NCI-H1694 treated with DMSO at 0.1 percent for 48 hours (cell line): ENCODE results near the gene FXYD3.

Source experiments
- DNase-seq: peaks from one replicate; lab custom pipeline; 2025; lab: John Stamatoyannopoulos, UW

FXYD3 gene

GRCh38 chr19:35162471-35163326, 47.1 kb downstream of the FXYD3 start:
- no peak for DNase-seq

GRCh38 chr19:35164418-35164817, 48.8 kb downstream of the FXYD3 start:
- DNase-seq, result no peak

- DNase-seq, result no peak
Observed at GRCh38 chr19:35165200-35166058, 49.8 kb downstream of the FXYD3 start.

GRCh38 chr19:35166100-35167063, 50.8 kb downstream of the FXYD3 start:
- no peak for DNase-seq

- DNase-seq, result no peak
Observed at GRCh38 chr19:35167251-35168119, 51.9 kb downstream of the FXYD3 start.

GRCh38 chr19:35168196-35168595, 52.6 kb downstream of the FXYD3 start:
- DNase-seq, result no peak

GRCh38 chr19:35169221-35169995, 53.8 kb downstream of the FXYD3 start:
- no peak for DNase-seq

GRCh38 chr19:35170359-35171061, 54.9 kb downstream of the FXYD3 start:
- no peak for DNase-seq

GRCh38 chr19:35171730-35172129, 56.1 kb downstream of the FXYD3 start:
- no peak for DNase-seq
